Globus pallidus (tissue), 1 donor: ENCODE results near the gene CTTNBP2NL.
"Not testable (repeated sequence)": the region's sequence is repeated elsewhere in the genome, so short reads cannot be mapped to it uniquely, and the experiment has no call there.

Experiments used
- DNase-seq: peaks from one replicate; pipeline ENCODE4 v3.0.0-alpha.2; 2015; ENCODE audit warnings: low spot score

The CTTNBP2NL gene

GRCh38 chr1:112423666-112424065 lies 27.7 kb downstream of the CTTNBP2NL start:
- not testable (repeated sequence) for DNase-seq

GRCh38 chr1:112429749-112430148 lies 33.7 kb downstream of the CTTNBP2NL start:
- DNase-seq = peak; percentile 27

- DNase-seq = peak; percentile 40
These were observed 35.0 kb downstream of the CTTNBP2NL start for GRCh38 chr1:112431038-112431437.

- DNase-seq = no peak
These were observed 39.4 kb downstream of the CTTNBP2NL start for GRCh38 chr1:112435448-112435847.

GRCh38 chr1:112436384-112437156 lies 40.6 kb downstream of the CTTNBP2NL start:
- no peak for DNase-seq

GRCh38 chr1:112438156-112438555 lies 42.1 kb downstream of the CTTNBP2NL start:
- not testable (repeated sequence) for DNase-seq

- no peak for DNase-seq
These were observed 43.6 kb downstream of the CTTNBP2NL start for GRCh38 chr1:112439592-112439991.

- no peak for DNase-seq
These were observed 44.6 kb downstream of the CTTNBP2NL start for GRCh38 chr1:112440574-112440973.

- no peak for DNase-seq
These were observed 48.3 kb downstream of the CTTNBP2NL start for GRCh38 chr1:112444269-112444668.

GRCh38 chr1:112445596-112445995 lies 49.6 kb downstream of the CTTNBP2NL start:
- no peak for DNase-seq

GRCh38 chr1:112446411-112446810 lies 50.4 kb downstream of the CTTNBP2NL start:
- DNase-seq = no peak

GRCh38 chr1:112448904-112449629 lies 53.1 kb downstream of the CTTNBP2NL start:
- DNase-seq = no peak

- DNase-seq = no peak
These were observed 53.6 kb downstream of the CTTNBP2NL start for GRCh38 chr1:112449630-112449983.

GRCh38 chr1:112450773-112451172 lies 54.8 kb downstream of the CTTNBP2NL start:
- no peak for DNase-seq

GRCh38 chr1:112451301-112451700 lies 55.3 kb downstream of the CTTNBP2NL start:
- not testable (repeated sequence) for DNase-seq

GRCh38 chr1:112453876-112454275 lies 57.9 kb downstream of the CTTNBP2NL start:
- no peak for DNase-seq

GRCh38 chr1:112454316-112454715 lies 58.3 kb downstream of the CTTNBP2NL start:
- DNase-seq = no peak

- no peak for DNase-seq
These were observed 61.2 kb downstream of the CTTNBP2NL start for GRCh38 chr1:112457241-112457640.

GRCh38 chr1:112457955-112458354 lies 61.9 kb downstream of the CTTNBP2NL start:
- DNase-seq = no peak

GRCh38 chr1:112458756-112459155 lies 62.7 kb downstream of the CTTNBP2NL start:
- no peak for DNase-seq

GRCh38 chr1:112460615-112461014 lies 64.6 kb downstream of the CTTNBP2NL start:
- no peak for DNase-seq

GRCh38 chr1:112461200-112461871 lies 65.3 kb downstream of the CTTNBP2NL start:
- DNase-seq = no peak

GRCh38 chr1:112462953-112463279 lies 66.9 kb downstream of the CTTNBP2NL start:
- no peak for DNase-seq
